ENCODE data around the gene SLC16A1. TPM values are rescaled to one million over a fixed set of nuclear protein-coding genes. Genes with fewer than 3 reads are reported as not detected.
"Not testable (repeated sequence)": the region's sequence is repeated elsewhere in the genome, so short reads cannot be mapped to it uniquely, and the experiment has no call there.

Gene SLC16A1
- total RNA-seq, 4 donors from 2014 or later, result 27.9 to 46.5 (median 36.9) TPM

DNA sequence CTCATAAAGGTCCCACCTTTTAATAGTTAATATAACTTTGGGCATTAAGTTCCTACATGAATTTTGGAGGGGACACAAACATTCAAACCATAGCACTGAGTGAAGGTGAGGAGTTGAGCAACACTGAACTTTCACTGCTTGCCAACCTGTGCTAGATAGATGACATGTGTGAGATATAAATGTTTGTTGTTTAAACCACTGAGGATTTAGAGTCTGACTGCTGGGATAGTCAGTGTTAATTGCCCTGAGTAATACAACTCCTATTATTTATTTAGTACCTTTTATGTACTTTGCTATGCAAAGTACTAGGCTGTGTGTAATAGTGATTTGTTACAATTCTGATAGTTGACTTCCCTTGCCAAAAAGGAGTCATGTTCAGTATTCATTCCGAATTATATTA is 32.4 kb upstream of the SLC16A1 start:
- no peak overlapping the region for H3K4me3 ChIP-seq
- 50 to 56% methylated on average over 1 of the region's 1 CpG for WGBS, 2 donors (ENCODE audit: low coverage in 1 of 2)
- no peaks in the 10 kb centered on the region for H3K9me3 ChIP-seq
- ATAC-seq, result no peak
- H3K27me3 ChIP-seq, result no peaks in the 10 kb centered on the region
- peaks cover 0 to 36% (median 0%) of the 10 kb centered on the region in 3 donors for H3K4me1 ChIP-seq
- TF ChIP-seq EP300 (IDR thresholded peaks at IDR 0.05), result no peak
- no peak for TF ChIP-seq POLR2A (IDR thresholded peaks at IDR 0.05)
- TF ChIP-seq POLR2AphosphoS5 (IDR thresholded peaks at IDR 0.05), result no peak
- TF ChIP-seq, protein P1, sequence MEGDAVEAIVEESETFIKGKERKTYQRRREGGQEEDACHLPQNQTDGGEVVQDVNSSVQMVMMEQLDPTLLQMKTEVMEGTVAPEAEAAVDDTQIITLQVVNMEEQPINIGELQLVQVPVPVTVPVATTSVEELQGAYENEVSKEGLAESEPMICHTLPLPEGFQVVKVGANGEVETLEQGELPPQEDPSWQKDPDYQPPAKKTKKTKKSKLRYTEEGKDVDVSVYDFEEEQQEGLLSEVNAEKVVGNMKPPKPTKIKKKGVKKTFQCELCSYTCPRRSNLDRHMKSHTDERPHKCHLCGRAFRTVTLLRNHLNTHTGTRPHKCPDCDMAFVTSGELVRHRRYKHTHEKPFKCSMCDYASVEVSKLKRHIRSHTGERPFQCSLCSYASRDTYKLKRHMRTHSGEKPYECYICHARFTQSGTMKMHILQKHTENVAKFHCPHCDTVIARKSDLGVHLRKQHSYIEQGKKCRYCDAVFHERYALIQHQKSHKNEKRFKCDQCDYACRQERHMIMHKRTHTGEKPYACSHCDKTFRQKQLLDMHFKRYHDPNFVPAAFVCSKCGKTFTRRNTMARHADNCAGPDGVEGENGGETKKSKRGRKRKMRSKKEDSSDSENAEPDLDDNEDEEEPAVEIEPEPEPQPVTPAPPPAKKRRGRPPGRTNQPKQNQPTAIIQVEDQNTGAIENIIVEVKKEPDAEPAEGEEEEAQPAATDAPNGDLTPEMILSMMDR (IDR thresholded peaks at IDR 0.05), result no peak
- H3K27ac ChIP-seq, result no peak overlapping the region
- no peaks in the 10 kb centered on the region for H3K36me3 ChIP-seq

DNA sequence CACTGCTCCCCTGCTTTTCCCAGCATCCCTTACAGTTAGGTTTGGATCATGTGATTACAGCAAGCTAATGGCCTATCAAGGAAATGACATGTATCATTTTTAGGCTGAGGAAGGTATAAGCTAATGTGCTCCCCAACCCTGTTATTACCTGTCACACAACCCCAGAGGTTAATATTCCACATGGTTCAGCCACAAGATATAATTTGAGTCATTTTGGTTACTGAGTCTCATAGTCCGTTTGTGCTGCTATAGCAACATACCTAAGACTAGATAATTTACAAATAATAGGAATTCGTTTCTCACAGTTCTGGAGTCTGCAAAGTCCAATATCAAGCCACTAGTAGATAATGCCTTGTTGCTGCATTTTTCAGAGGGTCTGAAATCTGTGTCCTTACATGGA is 29.1 kb upstream of the SLC16A1 start:
- H3K4me1 ChIP-seq, result peaks cover 0 to 44% (median 0%) of the 10 kb centered on the region in 3 donors

DNA sequence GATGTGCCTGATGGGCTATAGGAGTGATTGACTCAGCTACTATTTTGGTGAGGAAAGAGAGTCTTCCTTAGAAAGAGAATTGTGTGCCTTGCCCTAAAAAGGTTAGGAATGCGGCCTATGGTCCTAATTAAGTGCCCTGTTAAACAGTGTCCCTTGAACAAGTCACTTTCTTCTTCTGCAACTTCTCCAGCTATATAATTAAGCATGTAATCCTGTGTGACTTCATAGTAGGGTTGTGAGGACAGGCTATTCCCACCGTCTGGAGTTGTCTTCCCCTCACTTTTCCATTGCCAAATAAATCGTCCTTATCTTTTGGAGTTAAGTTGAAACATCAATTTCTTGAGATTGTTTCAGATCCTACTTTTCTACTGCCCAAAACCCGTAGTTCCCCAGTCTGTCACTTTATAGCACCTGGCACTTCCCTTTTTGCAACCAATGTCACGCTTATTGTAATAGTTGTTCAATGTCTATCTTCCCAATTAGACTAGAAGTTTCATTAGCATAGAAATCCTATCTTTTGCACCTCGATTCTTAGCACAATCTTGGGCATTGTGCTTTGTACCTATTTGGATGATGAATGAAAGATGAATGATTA is 27.6 kb upstream of the SLC16A1 start:
- no peaks in the 10 kb centered on the region for H3K27me3 ChIP-seq
- no peaks in the 10 kb centered on the region for H3K9me3 ChIP-seq
- no peak overlapping the region for H3K27ac ChIP-seq
- 75 to 76% methylated on average over 6 of the region's 6 CpGs for WGBS, 2 donors (ENCODE audit: low coverage in 1 of 2)
- TF ChIP-seq POLR2AphosphoS5 (IDR thresholded peaks at IDR 0.05), result no peak
- no peaks in the 10 kb centered on the region for H3K36me3 ChIP-seq
- H3K4me1 ChIP-seq, result peaks cover 0 to 41% (median 0%) of the 10 kb centered on the region in 3 donors
- no peak overlapping the region for H3K4me3 ChIP-seq
- no peak for ATAC-seq

More for the DNA sequence above, 29.1 kb upstream of the SLC16A1 start:
- TF ChIP-seq EP300 (IDR thresholded peaks at IDR 0.05) (no peak), POLR2AphosphoS5 (IDR thresholded peaks at IDR 0.05) (no peak), POLR2A (IDR thresholded peaks at IDR 0.05) (no peak)
- TF ChIP-seq, protein P1 (IDR thresholded peaks at IDR 0.05), result no peak
- no peak for ATAC-seq
- no peaks in the 10 kb centered on the region for H3K36me3 ChIP-seq
- no peak overlapping the region for H3K4me3 ChIP-seq
- no peaks in the 10 kb centered on the region for H3K27me3 ChIP-seq
- no peaks in the 10 kb centered on the region for H3K9me3 ChIP-seq
- H3K27ac ChIP-seq, result no peak overlapping the region
- WGBS, 2 donors (ENCODE audit: low coverage in 1 of 2), result 46 to 52% methylated on average over 2 of the region's 2 CpGs

DNA sequence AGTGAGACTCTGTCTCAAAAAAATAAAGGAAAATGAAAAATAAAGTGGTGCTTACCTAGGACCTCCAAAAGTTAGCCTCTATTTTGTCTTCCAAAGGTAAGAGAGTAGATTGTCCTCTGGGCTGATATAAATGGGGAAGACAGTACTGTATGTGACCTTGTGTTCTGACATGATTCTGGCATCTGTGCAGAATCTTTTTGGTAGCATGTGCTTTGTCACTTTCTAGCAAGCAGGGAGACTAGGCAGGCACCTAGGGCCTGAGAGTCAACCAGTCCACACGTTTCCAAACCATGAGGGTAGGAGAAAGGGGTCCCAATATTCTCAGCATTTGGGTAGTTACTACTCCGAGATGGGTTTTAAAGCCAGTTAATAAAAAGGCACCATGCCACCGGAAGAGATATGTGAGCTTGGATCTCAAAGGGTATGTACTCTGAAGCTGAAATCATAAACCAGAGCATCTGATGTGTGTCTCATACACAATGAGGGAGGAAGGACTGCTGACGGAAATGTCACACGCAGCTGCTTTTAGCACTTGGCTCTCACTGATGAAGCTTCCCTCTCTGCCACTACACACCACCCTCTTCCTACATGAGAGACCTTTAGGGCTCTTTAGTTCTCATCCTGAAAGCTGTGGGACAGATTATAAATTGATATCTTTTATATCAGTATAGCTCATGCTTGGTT is 27.0 kb upstream of the SLC16A1 start:
- Histone ChIP-seq H3K9me3 (no peaks in the 10 kb centered on the region), H3K27ac (no peak overlapping the region), H3K4me1 (peaks cover 0 to 35% (median 0%) of the 10 kb centered on the region in 3 donors), H3K4me3 (no peak overlapping the region), H3K36me3 (no peaks in the 10 kb centered on the region), H3K27me3 (no peaks in the 10 kb centered on the region)
- WGBS, 2 donors (ENCODE audit: low coverage in 1 of 2), result 40 to 53% methylated on average over 3 to 5 of the region's 5 CpGs
- TF ChIP-seq POLR2A (IDR thresholded peaks at IDR 0.05), result no peak
- TF ChIP-seq, protein P1 (IDR thresholded peaks at IDR 0.05), result no peak
- TF ChIP-seq POLR2AphosphoS5 (IDR thresholded peaks at IDR 0.05), result no peak
- TF ChIP-seq EP300 (IDR thresholded peaks at IDR 0.05), result no peak
- ATAC-seq, result no peak

DNA sequence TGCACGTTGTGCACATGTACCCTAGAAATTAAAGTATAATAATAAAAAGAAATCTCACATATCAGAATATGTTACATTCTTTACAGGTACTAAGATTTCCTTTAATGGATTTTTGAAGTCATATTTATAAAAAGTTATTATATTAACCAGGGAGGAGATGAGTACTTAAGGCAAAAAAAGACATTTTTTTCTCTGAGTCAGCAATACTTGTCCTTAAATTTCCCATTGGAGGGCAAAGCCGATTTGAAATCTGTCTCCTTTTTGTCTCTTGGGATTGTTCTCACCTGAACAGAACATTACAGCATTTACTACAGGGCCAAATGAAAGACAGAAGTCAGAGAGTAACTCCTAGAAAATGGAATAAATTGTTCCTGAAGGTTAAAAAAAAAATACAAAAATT is 26.3 kb upstream of the SLC16A1 start:
- TF ChIP-seq POLR2A (IDR thresholded peaks at IDR 0.05), result no peak
- no peak for TF ChIP-seq EP300 (IDR thresholded peaks at IDR 0.05)
- TF ChIP-seq POLR2AphosphoS5 (IDR thresholded peaks at IDR 0.05), result no peak
- TF ChIP-seq, protein P1 (IDR thresholded peaks at IDR 0.05), result no peak
- 95 to 100% methylated on average over 2 of the region's 2 CpGs for WGBS, 2 donors (ENCODE audit: low coverage in 1 of 2)
- Histone ChIP-seq H3K4me3 (no peak overlapping the region), H3K27ac (no peak overlapping the region), H3K36me3 (no peaks in the 10 kb centered on the region), H3K27me3 (no peaks in the 10 kb centered on the region), H3K9me3 (no peaks in the 10 kb centered on the region), H3K4me1 (peaks cover 0 to 34% (median 0%) of the 10 kb centered on the region in 3 donors)
- no peak for ATAC-seq

DNA sequence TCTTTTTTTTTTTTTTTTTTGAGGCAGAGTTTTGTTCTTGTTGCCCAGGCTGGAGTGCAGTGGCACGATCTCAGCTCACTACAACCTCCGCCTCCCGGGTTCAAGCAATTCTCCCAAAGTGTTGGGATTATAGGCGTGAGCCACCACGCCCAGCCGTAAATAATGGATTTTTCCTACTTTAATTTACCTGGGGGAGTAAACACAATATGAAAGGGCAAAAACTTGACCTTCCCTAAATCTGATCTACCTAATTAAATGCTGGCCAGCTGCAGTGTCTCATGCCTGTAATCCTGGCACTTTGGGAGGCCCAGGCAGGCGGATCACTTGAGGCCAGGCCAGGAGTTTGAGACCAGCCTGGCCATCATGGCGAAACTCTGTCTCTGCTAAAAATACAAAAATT is 25.8 kb upstream of the SLC16A1 start:
- not testable (repeated sequence) for H3K9me3 ChIP-seq, H3K36me3 ChIP-seq, H3K27me3 ChIP-seq, H3K27ac ChIP-seq, ATAC-seq, H3K4me3 ChIP-seq
- WGBS, 2 donors (ENCODE audit: low coverage in 1 of 2), result 100% methylated on average over 1 of the region's 8 CpGs; no CpG with 5 or more reads in 1 of the 2 donors
- H3K4me1 ChIP-seq, result peaks cover 0 to 33% (median 0%) of the 10 kb centered on the region in 3 donors

All from gastroesophageal sphincter (tissue), 4 donors.